Globus pallidus (tissue), 1 donor: ENCODE data around the gene CYP2J2.
"Not testable (repeated sequence)": the region's sequence is repeated elsewhere in the genome, so short reads cannot be mapped to it uniquely, and the experiment has no call there.

ENCODE experiments used
- DNase-seq: peaks from one replicate; pipeline ENCODE4 v3.0.0-alpha.2; 2015; ENCODE audit warnings: low spot score

CYP2J2 gene

DNA sequence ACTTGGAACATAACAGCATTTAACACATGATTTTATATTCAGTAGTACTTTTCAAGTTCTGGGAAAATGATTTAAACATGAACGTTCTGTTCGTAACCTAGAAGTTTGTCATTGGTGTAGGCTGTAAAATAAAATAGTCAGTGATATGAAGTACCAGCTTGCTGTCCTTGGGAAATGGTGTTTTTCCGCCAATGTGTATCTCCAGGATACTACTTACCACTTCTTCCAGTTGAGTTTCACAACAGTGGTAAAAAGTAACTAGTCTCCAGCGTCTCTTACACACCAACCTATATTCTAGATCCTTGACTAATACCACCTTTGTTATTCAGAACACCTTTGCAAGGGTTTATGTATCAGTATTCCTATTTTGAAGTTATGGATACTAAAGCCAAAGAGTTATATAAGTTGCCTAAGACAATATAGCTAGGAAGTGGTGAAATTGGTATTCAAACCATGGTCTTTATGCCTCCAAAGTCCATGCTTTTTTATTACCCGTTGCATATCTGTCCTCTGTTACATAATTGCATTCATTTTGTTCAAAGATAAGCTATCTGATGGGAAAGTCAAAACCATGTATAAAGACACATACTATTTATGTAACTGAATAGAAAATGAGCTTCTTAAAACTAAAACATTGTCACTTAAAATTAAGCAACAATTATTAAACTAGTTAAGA is 68.8 kb downstream of the CYP2J2 start:
- no peak for DNase-seq

DNA sequence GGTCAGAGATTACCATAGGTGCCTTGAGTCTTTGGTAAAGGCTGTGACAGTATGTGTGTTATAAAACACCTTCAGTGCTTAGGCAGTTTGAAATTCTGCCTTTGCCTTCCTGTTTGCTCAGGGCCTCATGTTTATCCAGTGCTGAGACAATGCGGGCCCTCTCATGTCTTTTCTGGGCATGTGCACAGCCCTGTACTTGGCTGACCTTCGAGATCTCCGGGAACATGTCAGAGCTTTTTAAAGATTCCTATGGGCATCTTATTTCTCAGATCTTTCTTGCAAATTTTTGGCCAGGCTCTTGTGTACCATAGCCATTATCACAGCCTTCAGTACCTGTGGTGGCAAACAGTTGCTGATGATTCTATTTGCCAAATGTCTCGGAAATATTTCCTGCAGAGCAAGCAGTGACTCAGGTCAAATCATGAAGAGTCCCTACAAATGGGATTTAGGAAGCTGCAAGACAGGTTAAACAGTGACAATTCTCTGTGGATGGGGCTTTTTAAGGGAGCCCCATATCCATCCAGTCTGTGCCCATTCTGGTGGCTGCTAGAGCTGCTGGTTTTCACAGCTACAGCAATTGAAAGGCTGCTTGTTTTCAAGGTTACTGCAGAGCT is 69.7 kb downstream of the CYP2J2 start:
- DNase-seq, result no peak

DNA sequence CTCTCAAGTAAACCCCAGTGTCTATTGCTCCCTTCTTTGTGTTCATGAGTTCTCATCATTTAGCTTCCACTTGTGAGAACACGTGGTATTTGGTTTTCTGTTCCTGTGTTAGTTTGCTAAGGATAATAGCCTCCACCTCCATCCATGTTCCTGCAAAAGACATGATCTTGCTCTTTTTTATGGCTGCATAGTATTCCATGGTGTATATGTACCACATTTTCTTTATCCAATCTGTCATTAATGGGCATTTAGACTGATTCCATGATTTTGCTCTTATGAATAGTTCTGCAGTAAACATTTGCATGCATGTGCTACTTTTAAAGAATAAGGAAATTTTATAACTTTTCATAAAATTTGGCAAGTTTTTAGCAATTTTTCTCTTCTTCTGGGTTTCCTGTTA is 71.3 kb downstream of the CYP2J2 start:
- not testable (repeated sequence) for DNase-seq

DNA sequence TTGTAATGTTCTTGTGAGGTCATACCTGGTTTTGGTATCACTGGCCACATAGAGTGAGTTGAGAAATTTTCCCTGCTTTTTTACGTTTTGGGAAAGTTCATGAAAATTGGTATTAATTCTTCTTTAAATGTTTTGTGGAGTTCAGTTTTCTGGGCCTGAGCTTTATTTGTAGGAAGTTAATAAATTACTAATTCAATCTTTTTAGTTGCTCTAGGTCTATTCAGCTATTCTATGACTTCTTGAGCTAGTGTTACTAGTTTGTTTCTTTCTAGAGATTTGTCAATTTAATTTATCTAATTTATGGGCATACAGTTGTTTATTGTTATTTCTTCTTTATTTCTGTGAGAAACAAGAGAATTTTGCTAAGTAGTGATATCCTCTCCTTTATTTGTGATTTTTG is 74.5 kb downstream of the CYP2J2 start:
- no peak for DNase-seq

DNA sequence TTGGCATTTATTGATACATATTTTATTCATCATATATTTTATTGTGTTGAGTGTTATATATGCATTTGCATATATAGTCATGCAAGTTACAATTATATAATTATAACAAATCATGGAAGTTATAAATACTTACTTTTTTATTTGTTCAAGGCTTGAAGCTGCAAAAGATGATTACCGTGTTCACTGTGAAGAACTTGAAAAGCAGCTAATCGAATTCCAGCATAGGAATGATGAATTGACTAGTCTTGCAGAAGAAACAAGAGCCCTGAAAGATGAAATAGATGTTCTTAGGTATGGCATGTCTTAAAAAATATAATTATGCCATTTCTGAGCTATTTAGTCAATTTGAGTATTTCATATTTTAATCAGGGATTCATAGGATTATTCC is 79.7 kb downstream of the CYP2J2 start:
- DNase-seq, result no peak

DNA sequence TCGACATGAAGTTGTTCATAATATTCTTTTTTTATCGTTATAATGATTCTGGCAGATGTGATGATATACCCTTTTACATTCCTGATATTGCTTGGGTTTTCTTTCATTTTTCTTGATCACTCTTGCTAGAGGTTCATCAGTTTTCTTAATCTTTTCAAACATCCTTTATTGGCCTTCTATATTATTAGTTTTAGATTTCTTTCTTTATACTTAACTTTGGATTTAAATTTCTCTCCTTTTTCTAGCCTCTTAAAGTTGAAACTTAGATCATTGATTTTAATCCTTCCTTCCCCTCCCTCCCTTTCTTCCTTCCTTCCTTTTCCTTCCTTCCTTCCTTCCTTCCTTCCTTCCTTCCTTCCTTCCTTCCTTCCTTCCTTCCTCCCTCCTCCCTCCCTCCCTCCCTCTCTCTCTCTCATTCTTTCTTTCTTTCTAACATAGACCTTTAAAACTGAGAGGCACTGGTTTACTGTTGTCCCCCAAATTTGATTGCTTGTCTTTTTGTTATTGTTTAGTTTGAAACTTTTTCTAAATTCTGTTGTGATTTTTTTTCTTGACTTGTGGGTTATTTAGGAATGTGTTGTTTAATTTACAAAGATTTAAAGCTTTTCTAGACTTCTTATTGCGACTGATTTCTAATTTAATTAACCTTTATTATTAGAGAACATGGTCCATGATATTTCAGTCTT is 80.2 kb downstream of the CYP2J2 start:
- DNase-seq, result no peak

DNA sequence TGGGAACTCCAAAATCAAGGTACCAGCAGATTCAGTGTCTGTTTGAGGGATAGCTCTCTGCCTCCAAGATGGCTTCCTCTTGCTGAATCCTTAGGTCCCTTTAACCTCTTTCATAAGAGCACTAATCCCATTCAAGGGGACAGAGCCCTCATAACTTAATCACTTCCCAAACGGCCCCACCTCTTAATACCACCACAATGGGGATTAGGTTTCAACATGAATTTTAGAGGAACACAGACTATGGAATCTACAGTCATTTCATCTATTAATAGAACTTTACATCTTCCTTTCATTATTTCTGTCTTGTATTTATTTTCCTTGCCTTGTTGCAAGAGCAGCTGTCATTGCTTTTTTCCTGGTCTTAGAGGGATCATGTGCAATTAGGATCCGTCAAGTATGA is 81.5 kb downstream of the CYP2J2 start:
- no peak for DNase-seq
